ENCODE data around the gene OCSTAMP. TPM values are rescaled to one million over a fixed set of nuclear protein-coding genes. Genes with fewer than 3 reads are reported as not detected.

The OCSTAMP gene
- total RNA-seq, 2 experiments from 2014 or later: not detected

- no peak overlapping the region for H3K27ac Mint-ChIP-seq
- no peak for TF ChIP-seq CTCF (IDR thresholded peaks at IDR 0.05)
- Histone ChIP-seq H3K27ac (ENCODE audit: low read depth in 1 of 2, low read length in 2 of 2) (no peak overlapping the region), H3K27me3 (ENCODE audit: control insufficient read depth in 1 of 2, insufficient read depth in 2 of 2, low read length in 2 of 2) (peaks cover 0 to 8% of the 10 kb centered on the region in 2 experiments), H3K4me3 (ENCODE audit: low read length) (no peak overlapping the region), H3K4me1 (ENCODE audit: insufficient read depth, low read length) (no peaks in the 10 kb centered on the region), H3K36me3 (ENCODE audit: insufficient read depth, low read length) (no peaks in the 10 kb centered on the region), H3K9me3 (ENCODE audit: control insufficient read depth in 1 of 2, insufficient read depth in 1 of 2, low read length in 2 of 2) (no peaks in the 10 kb centered on the region)
- no peaks in the 10 kb centered on the region for H3K4me1 Mint-ChIP-seq (ENCODE audit: low read depth)
- ChIA-PET POLR2A (no interaction called here), CTCF (no interaction called here)
- H3K9me3 Mint-ChIP-seq: no peaks in the 10 kb centered on the region
- DNase-seq: no peak
- H3K4me3 Mint-ChIP-seq: no peak overlapping the region
- intact Hi-C loops (cut with DNase I, micrococcal nuclease): no loop called here
- no peak for ATAC-seq (ENCODE audit: poor library complexity)
- peaks cover 35% of the 10 kb centered on the region for H3K27me3 Mint-ChIP-seq
- no peaks in the 10 kb centered on the region for H3K36me3 Mint-ChIP-seq (ENCODE audit: low read depth)
Observed at GRCh38 chr20:46572153-46572552, 21.7 kb upstream of the OCSTAMP start.

DNA sequence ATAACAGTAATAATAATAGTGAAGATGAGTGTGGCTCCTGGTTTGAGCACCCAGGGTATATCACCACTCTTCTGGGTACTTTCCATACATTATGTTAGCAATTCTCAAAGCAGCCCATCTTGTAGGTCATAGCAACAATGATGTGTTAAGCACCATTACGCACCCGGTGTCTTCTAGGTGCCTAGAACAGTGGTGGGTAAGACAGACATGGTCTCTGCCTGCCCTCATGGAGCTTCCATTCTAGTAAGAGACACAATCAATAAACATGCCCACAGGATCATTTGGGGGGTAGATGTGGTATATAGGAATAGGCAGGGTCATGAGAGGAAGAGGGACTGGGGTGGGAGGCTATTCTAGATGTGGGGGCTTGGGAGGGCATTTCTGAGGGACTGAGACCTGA, 21.0 kb upstream of the OCSTAMP start:
- Histone ChIP-seq H3K27ac (ENCODE audit: low read depth in 1 of 2, low read length in 2 of 2) (no peak overlapping the region), H3K4me3 (ENCODE audit: low read length) (no peak overlapping the region), H3K4me1 (ENCODE audit: insufficient read depth, low read length) (no peaks in the 10 kb centered on the region), H3K36me3 (ENCODE audit: insufficient read depth, low read length) (no peaks in the 10 kb centered on the region), H3K27me3 (ENCODE audit: control insufficient read depth in 1 of 2, insufficient read depth in 2 of 2, low read length in 2 of 2) (peaks cover 0 to 6% of the 10 kb centered on the region in 2 experiments), H3K9me3 (ENCODE audit: control insufficient read depth in 1 of 2, insufficient read depth in 1 of 2, low read length in 2 of 2) (no peaks in the 10 kb centered on the region)
- intact Hi-C loops (cut with DNase I, micrococcal nuclease): no loop called here
- ChIA-PET POLR2A (no interaction called here), CTCF (no interaction called here)
- Mint-ChIP-seq H3K9me3 (no peaks in the 10 kb centered on the region), H3K4me1 (ENCODE audit: low read depth) (no peaks in the 10 kb centered on the region), H3K4me3 (no peak overlapping the region), H3K36me3 (ENCODE audit: low read depth) (no peaks in the 10 kb centered on the region), H3K27ac (no peak overlapping the region), H3K27me3 (peaks cover 32% of the 10 kb centered on the region)
- no peak for TF ChIP-seq CTCF (IDR thresholded peaks at IDR 0.05)
- no peak for DNase-seq
- no peak for ATAC-seq (ENCODE audit: poor library complexity)

DNA sequence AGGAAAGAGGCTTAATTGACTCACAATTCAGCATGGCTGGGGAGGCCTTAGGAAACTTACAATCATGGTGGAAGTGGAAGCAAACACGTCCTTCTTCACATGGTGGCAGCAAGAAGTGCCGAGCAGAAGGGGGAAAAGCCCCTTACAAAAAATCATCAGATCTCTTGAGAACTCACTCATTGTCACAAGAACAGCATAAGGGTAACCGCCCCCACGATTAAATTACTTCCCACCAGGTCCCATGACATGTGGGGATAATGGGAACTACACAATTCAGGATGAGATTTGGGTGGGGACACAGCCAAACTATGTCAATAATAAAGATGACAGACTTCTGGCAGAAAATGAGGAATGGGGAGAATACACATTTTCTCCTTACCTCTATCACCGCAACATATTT, 20.5 kb upstream of the OCSTAMP start:
- CTCF ChIA-PET: no interaction called here
- H3K27ac ChIP-seq (ENCODE audit: low read depth in 1 of 2, low read length in 2 of 2): no peak overlapping the region
- intact Hi-C loops (cut with DNase I, micrococcal nuclease): no loop called here
- no peaks in the 10 kb centered on the region for H3K9me3 Mint-ChIP-seq
- DNase-seq (no peak), ATAC-seq (ENCODE audit: poor library complexity) (no peak)
- no peaks in the 10 kb centered on the region for H3K4me1 ChIP-seq (ENCODE audit: insufficient read depth, low read length)
- POLR2A ChIA-PET: no interaction called here
- H3K27me3 Mint-ChIP-seq: peaks cover 32% of the 10 kb centered on the region
- no peak overlapping the region for H3K27ac Mint-ChIP-seq
- no peaks in the 10 kb centered on the region for H3K4me1 Mint-ChIP-seq (ENCODE audit: low read depth)
- H3K27me3 ChIP-seq (ENCODE audit: control insufficient read depth in 1 of 2, insufficient read depth in 2 of 2, low read length in 2 of 2): peaks cover 0 to 3% of the 10 kb centered on the region in 2 experiments
- H3K4me3 Mint-ChIP-seq: no peak overlapping the region
- no peaks in the 10 kb centered on the region for H3K36me3 ChIP-seq (ENCODE audit: insufficient read depth, low read length)
- no peak overlapping the region for H3K4me3 ChIP-seq (ENCODE audit: low read length)
- no peak for TF ChIP-seq CTCF (IDR thresholded peaks at IDR 0.05)
- no peaks in the 10 kb centered on the region for H3K36me3 Mint-ChIP-seq (ENCODE audit: low read depth)
- H3K9me3 ChIP-seq (ENCODE audit: control insufficient read depth in 1 of 2, insufficient read depth in 1 of 2, low read length in 2 of 2): no peaks in the 10 kb centered on the region

All from CD4-positive, alpha-beta T cell (primary cell).